GM18870 (cell line): ENCODE data around the gene TBC1D8.

Experiments
- ATAC-seq: cut with Tn5 transposase; IDR thresholded peaks from one replicate; pipeline ENCODE4 v1.9.1; 2021; ENCODE audit warnings: moderate library complexity; ENCODE audit not compliant: unreplicated experiment

The TBC1D8 gene

DNA sequence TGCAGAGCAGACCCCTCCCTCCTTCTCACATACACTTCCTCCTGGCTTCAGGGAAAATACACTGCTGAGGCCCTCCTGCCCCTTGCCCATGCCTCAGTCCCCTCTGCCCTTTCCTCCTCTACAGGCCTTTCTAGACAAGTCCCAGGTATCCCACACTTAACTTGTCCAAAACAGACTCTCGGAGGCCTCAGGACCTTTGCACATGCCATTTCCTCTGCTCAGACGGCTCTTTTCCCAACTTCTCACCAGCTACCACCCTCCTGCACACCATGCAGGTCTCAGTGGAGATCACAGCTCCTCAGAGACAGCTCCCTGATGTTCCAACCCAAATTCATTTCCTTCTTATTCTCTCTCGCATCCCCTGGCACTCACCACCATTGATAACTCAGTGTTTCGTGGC is 11.7 kb downstream of the TBC1D8 start:
- ATAC-seq, result no peak

DNA sequence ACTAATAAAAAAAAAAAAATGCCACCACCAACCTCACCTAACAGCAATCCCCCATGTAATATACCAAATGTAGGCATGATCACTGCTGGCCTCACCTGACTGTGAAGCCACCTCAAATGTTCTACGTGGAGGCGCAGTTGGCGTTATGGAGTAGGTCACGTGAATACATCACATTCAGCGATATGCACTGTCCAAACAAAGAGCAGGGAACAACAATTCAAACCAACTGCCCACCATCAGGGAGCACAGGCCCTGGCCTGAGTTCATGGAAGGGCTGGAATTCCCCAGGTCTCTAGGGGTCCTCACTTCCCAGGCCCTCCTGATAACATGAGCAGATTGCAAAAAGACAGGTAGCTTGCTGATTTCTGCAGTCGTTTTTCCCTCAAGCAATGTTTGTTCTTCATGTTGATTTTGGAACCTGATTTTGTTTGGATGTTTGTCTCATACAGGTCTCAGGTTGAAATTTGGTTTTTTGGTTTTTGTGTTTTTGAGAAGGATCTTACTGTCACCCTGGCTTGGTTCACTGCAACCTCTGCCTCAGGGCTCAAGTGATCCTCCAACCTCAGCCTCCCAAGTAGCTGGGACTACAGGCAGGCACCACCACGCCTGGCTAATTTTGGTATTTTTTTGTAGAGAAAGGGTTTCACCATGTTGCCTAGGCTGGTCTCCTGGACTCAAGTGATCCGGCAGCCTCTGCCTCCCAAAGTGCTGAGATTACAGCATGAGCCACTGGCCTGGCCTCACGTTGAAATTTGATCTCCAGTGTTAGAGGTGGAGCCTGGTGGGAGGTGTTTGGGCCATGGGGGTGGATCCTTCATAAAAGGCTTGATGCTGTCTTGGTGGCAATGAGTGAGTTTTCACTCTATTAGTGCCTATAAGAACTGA is 15.5 kb downstream of the TBC1D8 start:
- ATAC-seq, result no peak

DNA sequence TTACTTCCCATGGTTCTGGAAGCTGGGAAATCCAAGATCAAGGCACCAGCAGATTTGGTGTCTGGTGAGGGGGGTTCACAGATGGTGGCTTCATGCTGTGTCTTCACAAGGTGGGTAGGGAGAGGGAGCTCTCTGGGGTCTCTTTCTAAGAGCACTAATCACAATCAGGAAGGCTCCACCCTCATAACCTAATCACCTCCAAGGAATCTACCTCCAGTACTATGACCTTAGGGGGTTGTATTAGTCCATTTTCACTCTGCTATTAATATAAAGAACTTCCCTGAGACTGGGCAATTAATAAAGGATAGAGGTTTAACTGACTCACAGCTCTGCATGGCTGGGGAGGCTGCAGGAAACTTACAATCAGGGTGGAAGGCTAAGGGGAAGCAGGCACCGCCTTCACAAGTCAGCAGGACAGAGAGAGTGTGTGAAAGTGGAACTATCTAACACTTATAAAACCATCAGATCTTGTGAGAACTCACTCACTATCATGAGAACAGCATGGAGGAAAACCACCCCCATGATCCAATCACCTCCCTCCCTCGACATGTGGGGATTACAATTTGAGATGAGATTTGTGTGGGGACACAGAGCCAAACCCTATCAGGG is 17.6 kb downstream of the TBC1D8 start:
- no peak for ATAC-seq

DNA sequence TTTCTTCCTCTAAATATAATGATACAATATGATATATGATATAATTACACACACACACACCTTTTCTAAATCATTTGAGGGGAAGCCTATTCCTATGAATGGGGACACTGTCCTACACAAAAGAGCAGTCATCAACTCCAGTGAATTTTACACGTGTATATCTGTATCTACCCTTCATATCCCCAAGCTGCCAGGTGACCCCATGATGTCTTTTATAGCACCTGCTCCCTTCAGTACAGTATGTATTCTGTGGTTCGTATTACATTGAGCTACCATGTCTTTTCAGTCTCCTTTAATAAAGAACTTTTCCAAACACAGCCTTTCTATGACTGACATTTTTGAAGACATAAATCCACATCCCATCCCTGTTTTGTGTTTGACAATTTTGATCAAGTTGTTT is 19.0 kb downstream of the TBC1D8 start:
- no peak for ATAC-seq

DNA sequence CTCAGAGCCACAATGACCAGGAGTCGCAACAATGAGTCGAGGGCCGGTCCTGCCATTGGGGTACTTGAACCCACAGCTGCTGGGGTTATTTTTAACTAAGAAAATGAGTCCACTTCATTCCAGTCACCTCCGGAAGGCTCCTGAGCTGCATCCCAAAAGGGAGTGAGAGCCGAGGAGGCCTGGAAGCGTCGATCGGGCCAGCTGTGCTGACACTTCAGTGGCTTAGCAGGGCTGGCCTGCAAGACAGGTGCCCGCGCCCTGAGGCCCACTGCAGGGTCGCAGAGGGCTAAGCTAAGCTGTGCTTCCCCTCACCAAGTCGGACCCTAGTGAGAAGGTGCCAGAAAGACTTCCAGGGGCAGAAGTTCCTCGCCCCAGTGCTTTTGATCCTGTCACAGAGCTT is 21.1 kb downstream of the TBC1D8 start:
- no peak for ATAC-seq

DNA sequence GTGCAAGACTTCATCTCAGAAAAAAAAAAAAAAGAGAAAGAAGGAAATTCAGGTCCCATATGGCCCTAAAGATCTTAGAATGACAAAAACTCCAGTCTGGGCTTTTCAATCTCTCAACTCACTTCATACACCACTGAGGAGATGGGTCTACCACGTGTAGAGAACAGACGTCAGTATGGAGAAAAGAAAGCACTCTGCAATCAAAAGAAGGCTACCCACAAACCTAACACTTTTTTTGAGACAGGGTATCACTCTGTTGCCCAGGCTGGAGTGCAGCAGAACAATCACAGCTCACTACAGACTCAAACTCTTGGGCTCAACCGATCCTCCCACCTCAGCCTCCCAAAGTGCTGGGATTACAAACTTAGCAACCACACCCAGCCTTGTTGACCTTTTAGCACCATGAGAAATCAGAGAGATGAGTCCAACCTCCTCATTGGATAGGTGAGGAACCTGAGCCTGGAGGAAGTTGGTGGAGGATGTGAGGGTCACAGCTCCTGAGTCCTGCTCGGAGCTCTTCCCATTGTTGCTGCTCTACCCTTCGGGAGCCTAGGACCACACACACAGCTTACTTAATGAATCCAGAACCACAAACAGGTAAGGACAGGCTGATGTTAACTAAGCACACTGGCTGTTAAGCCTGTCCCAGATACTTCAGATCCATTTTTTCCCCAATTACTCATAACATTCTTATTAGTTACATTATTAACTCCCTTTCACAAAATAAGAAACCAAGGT is 23.7 kb downstream of the TBC1D8 start:
- ATAC-seq, result no peak

DNA sequence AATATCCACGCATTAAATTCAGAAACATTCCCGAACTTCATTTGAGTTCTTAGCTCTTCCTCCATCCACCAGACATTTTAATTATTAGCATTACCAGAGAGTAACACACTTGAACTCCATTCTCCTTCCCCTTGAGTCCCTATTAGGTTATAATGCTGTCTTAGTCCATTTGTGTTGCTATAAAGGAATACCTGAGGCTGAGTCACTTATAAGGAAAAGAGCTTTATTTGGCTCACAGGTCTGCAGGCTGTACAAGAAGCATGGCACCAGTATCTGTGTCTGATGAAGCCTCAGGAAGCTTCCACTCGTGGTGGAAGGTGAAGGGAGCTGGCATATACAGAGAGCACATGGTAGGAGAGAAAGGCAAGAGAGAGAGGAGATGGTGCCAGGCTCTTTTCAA is 25.4 kb downstream of the TBC1D8 start:
- ATAC-seq, result no peak

DNA sequence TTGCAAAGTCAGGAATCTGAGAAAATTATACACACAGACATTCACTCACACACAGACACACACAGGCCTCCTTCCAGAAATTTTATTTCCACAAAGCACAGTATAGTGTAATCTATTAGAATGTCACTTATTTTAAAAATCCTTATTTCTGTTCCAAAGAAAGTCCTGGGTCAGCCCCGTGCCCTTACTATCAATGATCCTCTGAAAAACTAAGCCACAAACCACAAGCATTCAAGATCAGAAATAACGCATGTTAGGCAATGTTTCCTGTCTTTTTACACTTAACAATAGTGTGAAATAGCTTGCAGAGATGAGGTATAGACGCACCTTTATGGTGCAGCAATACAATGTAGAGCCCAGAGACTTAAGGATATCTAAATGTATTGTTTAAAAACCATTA is 25.8 kb downstream of the TBC1D8 start:
- ATAC-seq, result no peak

DNA sequence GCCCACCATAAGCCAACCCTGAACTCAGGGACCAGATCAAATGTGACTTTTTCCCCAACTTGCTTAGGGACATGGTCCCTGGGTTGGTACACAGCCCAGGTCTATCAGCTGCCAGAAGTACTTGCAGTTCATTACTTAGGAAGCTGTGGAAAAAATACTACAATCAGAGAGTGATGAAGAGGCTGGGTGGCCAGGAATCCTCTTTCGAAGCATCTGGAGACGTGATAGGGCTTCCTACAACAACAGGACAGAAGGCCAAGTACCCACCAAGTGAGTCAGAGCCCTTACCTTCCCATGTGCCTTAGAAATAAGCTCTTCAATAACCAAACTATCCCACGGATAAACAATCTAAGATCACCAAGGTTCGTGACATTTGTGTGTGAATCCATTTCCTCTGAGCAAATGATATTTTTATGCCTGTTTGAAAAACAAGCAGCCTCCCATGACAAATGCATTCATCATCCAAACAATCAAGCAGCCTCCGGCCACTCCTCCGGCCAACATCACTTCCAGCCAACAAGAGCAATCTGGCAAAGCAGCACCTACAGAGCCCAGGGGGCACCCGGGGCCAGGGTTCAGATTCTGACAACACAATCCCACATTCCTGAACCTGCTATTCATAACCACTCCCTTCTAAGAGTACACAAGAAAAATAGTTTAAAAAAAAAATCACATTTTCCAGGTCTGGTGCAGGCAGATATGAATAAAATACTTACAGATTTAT is 26.4 kb downstream of the TBC1D8 start:
- ATAC-seq, result no peak

DNA sequence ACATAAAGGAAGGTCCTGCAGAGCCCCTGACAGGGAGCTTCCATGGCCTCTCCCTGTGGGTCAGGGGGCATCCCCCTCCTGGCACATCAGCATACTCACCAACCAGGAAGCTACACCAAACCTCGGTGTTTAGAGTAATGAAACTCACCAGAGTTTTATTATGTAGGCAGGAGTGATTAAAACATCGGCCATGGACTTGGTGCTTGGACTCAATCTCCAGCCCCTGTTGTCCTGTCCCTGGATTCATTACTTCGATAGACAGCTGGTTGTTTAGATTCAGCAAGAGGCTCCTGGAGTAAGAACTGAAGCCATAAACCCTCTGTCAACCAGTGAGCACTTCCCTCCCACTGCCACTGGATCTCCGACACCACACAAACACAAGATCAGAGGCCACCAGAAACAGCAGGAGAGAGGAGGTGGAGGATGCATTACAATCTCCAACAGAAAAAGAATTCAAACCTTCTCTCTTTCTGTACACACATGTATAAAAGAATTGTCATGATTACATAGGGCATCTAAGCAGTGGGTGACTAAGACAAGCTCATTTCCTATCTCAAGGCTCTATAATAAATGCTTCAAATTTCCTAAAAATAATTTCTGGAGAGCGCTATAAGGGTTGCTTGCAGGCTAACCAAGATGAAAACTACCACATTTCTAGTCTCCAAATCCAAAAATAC is 27.2 kb downstream of the TBC1D8 start:
- ATAC-seq, result no peak

DNA sequence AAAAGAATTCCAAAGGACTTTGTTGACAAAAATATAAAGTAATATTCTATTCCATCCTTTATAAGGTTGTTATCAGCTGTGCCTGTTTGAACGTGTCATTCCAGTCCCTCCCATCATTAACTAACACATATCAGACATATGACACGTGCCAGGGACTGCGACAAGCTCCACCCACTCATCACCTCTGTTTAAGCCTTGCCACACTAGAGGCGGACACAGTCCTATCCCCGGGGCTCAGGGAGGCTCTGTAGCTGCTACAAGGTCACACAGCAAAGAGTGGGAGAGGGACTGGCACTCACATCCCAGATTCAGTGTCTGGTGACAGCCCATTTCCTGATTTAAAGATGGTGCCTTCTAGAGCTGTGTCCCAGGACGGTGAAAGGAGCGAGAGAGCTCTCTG is 30.0 kb downstream of the TBC1D8 start:
- no peak for ATAC-seq

DNA sequence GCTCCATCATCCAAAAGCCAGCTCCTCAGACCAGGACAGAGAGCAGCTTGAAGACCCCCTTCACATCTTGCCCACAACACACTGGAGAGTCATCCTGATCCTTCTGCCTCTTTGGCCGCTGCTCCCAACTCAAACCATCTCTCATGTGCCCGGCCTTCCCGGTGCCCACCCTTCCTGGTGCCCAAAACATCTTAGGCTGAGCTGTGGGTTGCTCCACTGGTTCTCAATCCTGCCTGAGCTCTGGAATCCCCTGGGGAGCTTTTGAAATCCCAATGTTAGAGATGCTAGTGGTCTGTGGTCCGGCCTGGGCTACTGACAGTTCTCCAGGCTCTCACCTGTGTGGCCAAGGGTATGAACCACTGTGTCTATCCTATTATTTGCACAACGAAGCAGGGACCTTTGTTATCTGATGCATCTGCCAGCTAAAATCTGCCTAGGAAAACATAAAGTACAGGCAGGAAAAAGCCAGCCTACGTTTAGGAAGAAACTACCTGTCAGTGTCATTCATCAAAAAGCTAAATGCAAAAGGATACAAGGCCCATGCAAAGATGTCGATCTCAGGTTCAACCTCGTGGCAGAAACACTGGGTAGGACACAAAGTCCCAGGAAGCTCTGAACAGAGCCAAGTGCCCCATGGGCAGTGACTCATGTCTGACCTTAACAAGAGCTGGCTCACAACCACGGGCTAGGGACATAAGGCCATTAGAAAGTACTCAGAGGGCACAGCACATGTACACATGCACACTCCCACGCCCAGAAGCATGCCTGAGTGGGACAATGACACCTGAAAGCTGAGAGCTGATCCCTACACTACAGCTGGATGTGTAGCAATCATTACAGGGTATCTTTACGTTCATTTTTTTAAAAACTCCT is 30.8 kb downstream of the TBC1D8 start:
- ATAC-seq, result no peak

DNA sequence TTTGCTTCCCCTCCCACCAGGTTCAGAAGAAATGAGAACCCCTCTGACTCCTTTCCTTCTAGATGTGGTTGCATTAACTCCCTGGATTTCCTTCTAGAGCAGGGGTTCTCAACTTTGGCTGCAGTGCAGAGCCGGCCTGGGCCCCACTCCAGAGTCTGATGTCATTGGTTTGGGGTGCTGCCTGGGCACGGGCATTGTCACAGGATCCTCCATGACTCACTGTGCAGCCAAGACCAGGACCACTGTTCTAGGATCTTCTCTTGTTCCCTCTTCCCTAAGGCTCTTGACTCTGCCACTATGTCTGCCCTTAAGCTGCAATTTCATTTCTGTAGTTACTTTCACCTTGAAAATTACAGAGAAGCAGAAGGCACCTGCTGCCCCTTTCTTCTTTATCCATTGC is 31.8 kb downstream of the TBC1D8 start:
- no peak for ATAC-seq

DNA sequence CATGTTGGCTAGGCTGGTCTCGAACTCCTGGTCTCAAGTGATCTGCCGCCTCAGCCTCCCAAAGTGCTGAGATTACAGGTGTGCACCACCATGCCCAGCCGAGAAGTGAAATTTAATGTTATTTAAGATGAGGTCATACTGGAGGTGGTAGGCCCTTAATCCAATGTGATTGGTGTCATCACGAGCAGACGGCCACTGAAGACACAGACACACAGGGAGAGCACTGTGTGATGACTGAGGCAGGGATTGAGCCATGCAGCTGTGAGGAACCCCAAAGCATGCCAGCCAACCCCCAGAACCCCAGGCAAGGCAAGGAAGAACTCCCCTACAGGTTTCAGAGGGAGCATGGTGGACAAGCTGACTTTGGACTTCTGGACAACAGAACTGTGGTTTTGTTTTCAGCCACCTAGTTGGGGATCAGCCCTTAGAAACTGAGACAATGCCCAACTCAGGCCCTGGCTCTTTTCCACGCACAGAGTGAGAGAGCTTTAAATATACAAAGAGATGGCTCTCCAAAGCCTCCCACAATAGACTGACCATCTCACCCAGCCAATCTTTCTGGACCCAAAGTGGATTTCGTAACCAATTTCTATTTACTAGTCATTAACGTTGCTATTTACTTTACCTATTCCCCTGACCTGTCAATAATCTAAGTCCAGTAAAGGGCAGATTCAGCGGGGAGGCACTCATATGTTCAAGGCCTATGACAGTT is 34.2 kb downstream of the TBC1D8 start:
- no peak for ATAC-seq

DNA sequence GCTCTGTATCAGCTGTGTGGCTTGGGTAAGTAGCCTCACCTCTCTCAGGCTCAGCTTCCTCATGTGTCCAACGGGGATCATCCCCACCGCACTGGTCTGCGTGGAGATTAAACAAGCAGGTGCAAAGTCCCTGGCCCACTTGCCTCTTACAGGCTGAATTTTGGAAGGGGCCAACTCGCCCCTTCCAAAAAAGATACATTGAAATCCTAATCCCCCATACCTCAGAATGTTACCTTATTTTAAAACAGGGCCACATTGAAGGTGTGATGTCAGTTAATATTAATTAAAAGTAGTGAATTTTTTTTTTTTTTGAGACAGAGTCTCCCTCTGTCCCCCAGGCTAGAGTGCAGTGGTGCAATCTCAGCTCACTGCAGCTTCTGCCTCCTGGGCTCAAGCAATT is 34.8 kb downstream of the TBC1D8 start:
- no peak for ATAC-seq

DNA sequence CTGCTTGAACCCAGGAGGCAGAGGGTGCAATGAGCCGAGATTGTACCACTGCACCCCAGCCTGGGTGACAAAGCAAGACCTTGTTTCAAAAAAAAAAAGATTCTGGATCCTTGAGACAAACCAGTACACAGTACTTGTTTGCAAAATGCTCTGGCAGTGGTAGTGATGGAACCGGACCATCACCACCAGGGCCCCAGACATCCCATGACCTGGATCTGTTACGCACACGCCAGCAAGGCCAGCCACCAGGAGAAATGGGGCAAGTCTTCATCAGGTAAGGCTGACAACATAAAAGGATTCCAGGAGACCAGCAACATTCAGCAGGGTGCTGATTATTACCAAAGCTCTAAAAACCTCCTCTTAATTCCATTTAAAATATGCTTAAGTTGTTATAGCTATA is 35.5 kb downstream of the TBC1D8 start:
- ATAC-seq, result no peak

DNA sequence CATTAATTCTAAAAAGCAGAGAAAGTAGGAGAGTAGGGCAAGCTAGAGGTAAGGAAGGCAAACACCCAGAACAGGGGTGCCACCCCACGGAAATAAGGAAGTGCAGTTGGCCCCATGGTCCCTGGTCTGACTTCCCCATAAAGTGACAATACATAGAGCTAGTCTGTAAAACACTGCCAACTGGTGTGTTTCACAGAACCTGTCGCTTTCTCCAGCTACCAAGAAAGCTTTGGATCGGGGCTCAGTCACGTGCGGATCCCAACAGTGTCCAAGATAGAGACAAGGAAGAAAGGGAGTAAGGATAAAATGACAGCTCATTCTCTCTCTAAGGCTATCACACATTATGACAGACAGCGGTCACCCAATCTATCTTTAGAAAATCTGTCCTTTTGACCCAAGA is 36.4 kb downstream of the TBC1D8 start:
- no peak for ATAC-seq

DNA sequence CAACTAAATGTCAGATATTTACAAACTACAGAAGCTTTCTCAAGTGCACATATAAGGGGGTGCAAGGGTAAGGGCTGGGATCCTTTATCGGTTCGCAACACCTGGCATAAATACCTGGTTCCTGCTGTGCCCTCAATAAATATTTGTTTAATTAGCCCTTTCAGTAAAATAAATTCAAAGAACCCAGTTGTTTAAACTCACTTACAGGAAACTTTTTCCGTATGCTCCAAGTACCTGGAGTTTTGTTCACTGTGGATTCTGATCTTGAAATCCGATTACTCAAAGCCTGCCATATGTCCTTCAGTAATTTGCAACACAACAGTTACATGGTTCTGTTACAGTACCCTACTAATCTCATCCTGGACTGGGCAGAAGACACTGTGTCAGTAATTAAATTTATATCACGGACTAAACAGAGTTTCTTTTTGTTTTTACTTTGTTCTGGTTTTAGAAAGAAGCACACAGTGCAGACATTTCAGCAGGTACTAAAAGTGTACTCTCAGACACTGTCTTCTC is 36.9 kb downstream of the TBC1D8 start:
- ATAC-seq, result no peak
